Ovary (tissue), 9 donors: ENCODE results near the gene PRICKLE1. TPM values are rescaled to one million over a fixed set of nuclear protein-coding genes. Genes with fewer than 3 reads are reported as not detected.

Source experiments
- DNase-seq, 5 donors: peaks; one replicate each; pipeline ENCODE4 v3.0.0-alpha.2; 2019 to 2020
- H3K27ac ChIP-seq, 2 donors: fragments of 200-600 bp; one replicate each; pipeline versions ENCODE4 v1.5.1 to v1.8.0; 2019 to 2022
- H3K27me3 ChIP-seq: fragments of 200-600 bp; one replicate; pipeline ENCODE4 v1.8.0; 2022
- H3K36me3 ChIP-seq: fragments of 200-600 bp; sonication (generic); one replicate; pipeline ENCODE4 v1.5.1; 2019
- H3K4me1 ChIP-seq: one replicate; pipeline ENCODE4 v1.8.1; 2013; ENCODE audit warnings: mild to moderate bottlenecking, moderate library complexity; ENCODE audit not compliant: insufficient read depth
- H3K4me3 ChIP-seq: fragments of 200-600 bp; sonication (generic); one replicate; pipeline ENCODE4 v1.5.1; 2017
- H3K9me3 ChIP-seq, 2 donors: fragments of 200-600 bp in 1 of 2; sonication (generic) in 1 of 2; one replicate each; pipeline versions ENCODE4 v1.5.1 to v1.8.1; 2013 to 2019; ENCODE audit warnings: mild to moderate bottlenecking in 1 of 2, moderate library complexity in 1 of 2
- CTCF ChIP-seq, 3 donors: fragments of 450-650 bp in 2 of 3; fragments of 200-600 bp in 1 of 3; IDR thresholded peaks; one replicate each; pipeline versions ENCODE4 v1.5.1 to v1.8.0; 2016 to 2022; ENCODE audit warnings: antibody characterized with exemption in 3 of 3, mild to moderate bottlenecking in 1 of 3
- EP300 ChIP-seq: sonication (generic); formaldehyde crosslinking; IDR thresholded peaks from one replicate; pipeline ENCODE4 v1.6.1; 2017; ENCODE audit warnings: antibody characterized with exemption
- POLR2A ChIP-seq: fragments of 450-650 bp; IDR thresholded peaks from one replicate; pipeline ENCODE4 v1.6.1; 2017; ENCODE audit warnings: antibody characterized with exemption, mild to moderate bottlenecking, moderate library complexity
- WGBS, 3 donors: extraction: QIAGEN DNeasy Blood & Tissue Kit in 1 of 3; methylation state at CpG; one replicate each; pipeline versions ENCODE4 v1.1.5 to v1.1.7; 2013 to 2017; 5-methylcytosine and 5-hydroxymethylcytosine counted together
- intact Hi-C, 4 donors: fragments of 100-400 bp; cut with DNase I; formaldehyde crosslinking; loops; one replicate each; pipeline versions ENCODE4 v1.11.0 to v1.15.1; 2022 to 2023
- polyA plus RNA-seq, 2 donors: library from polyadenylated mRNA; stranded (reverse); fragments of 200-250 nt in 1 of 2; fragments of 350-450 nt in 1 of 2; fragmentation: Illumina TruSeq in 1 of 2; extraction: RNeasy Lipid Tissue Mini Kit (QIAGEN cat#74804) in 1 of 2; gene quantifications; one replicate each; pipeline ENCODE4 v1.2.3, GENCODE V29; 2013 to 2014
- total RNA-seq, 7 donors: library from RNA; depleted of rRNA in 2 of 7; stranded (reverse); fragments of >200 nt in 2 of 7; fragmentation: NEBNext Ultra II Directional in 3 of 7; extraction: Animal tissue kit (Norgen Biotek cat#: 25700) in 3 of 7; gene quantifications; one replicate each; pipeline versions ENCODE4 v1.1.0 to v1.2.4, GENCODE V29; 2016 to 2023
- donor health status: DM: no; HTN: no; CAD: no; lungs with moderate emphysema.
- donor health status: DM: no; HTN: no; CAD: no.
- donor health status: Bipolar disorder and iron deficiency.
- donor health status: DM: yes; HTN: yes; CAD: no.
- donor health status: DM: no; HTN: no; CAD: no.
- donor health status: DM: yes; HTN: yes; CAD: no.

PRICKLE1 gene
- total and polyA plus RNA-seq, 9 donors: 12.5 to 35.2 (median 22.5) TPM

- DNase-seq: no peak
- no peak for TF ChIP-seq EP300
- TF ChIP-seq CTCF (IDR thresholded peaks at IDR 0.05): no peak
- TF ChIP-seq POLR2A: no peak
- Histone ChIP-seq H3K36me3 (no peaks in the 10 kb centered on the region), H3K4me1 (peaks cover 10% of the 10 kb centered on the region), H3K27me3 (no peaks in the 10 kb centered on the region), H3K4me3 (no peak overlapping the region), H3K9me3 (no peaks in the 10 kb centered on the region), H3K27ac (no peak overlapping the region)
- intact Hi-C loops: loop anchor here (5.0 to 10.0 kb wide), 6 partner anchors 82 to 800 kb away; partner anchors contain the start of gene PRICKLE1 (in 2 of the 4)
- WGBS, 3 donors: 17 to 29% (median 28%) methylated on average over 3 of the region's 3 CpGs
Measured at GRCh38 chr12:42484996-42485395, 104.5 kb downstream of the PRICKLE1 start.

- intact Hi-C loops: loop anchor here (5.0 to 10.0 kb wide), 6 partner anchors 84 to 801 kb away; partner anchors contain the start of gene PRICKLE1 (in 2 of the 4)
- H3K36me3 ChIP-seq: no peaks in the 10 kb centered on the region
- DNase-seq: peak in 4 of 5 donors; percentile 61 to 78 (median 66)
- peaks cover 10% of the 10 kb centered on the region for H3K4me1 ChIP-seq
- 0 to 1% methylated on average over 25 to 30 of the region's 30 CpGs; no CpG with 5 or more reads in 1 of the 3 donors for WGBS, 3 donors
- peak overlapping the region; percentile 83 for H3K4me3 ChIP-seq
- no peaks in the 10 kb centered on the region for H3K27me3 ChIP-seq
- no peak for TF ChIP-seq EP300
- TF ChIP-seq CTCF (IDR thresholded peaks at IDR 0.05): no peak
- peak; percentile 24 for TF ChIP-seq POLR2A
- peak overlapping the region; percentile 94 to 97 for H3K27ac ChIP-seq
- no peaks in the 10 kb centered on the region for H3K9me3 ChIP-seq
Measured at GRCh38 chr12:42483521-42483790, 106.1 kb downstream of the PRICKLE1 start.

GRCh38 chr12:42482748-42483520 lies 106.6 kb downstream of the PRICKLE1 start:
- peak; percentile 91 to 92 (median 92) for TF ChIP-seq CTCF (IDR thresholded peaks at IDR 0.05)
- TF ChIP-seq POLR2A: peak; percentile 18
- TF ChIP-seq EP300: no peak
- intact Hi-C loops: loop anchor here (5.0 to 10.0 kb wide), 6 partner anchors 84 to 802 kb away; partner anchors contain the start of gene PRICKLE1 (in 2 of the 4)
- peaks cover 10% of the 10 kb centered on the region for H3K4me1 ChIP-seq
- 0% methylated on average over 75 to 83 of the region's 83 CpGs for WGBS, 3 donors
- H3K27ac ChIP-seq: peak overlapping the region; percentile 94 to 97
- H3K36me3 ChIP-seq: no peaks in the 10 kb centered on the region
- H3K9me3 ChIP-seq: no peaks in the 10 kb centered on the region
- H3K4me3 ChIP-seq: peak overlapping the region; percentile 83
- no peaks in the 10 kb centered on the region for H3K27me3 ChIP-seq
- peak; percentile 78 to 91 (median 86) for DNase-seq

- TF ChIP-seq CTCF (IDR thresholded peaks at IDR 0.05) (no peak), POLR2A (no peak), EP300 (no peak)
- WGBS, 3 donors: 14 to 17% (median 14%) methylated on average over 18 of the region's 18 CpGs
- Histone ChIP-seq H3K36me3 (no peaks in the 10 kb centered on the region), H3K4me1 (peaks cover 10% of the 10 kb centered on the region), H3K27ac (peak overlapping the region; percentile 94 to 97), H3K27me3 (no peaks in the 10 kb centered on the region), H3K9me3 (no peaks in the 10 kb centered on the region), H3K4me3 (peak overlapping the region; percentile 83)
- intact Hi-C loops: loop anchor here (5.0 to 10.0 kb wide), 6 partner anchors 85 to 803 kb away; partner anchors contain the start of gene PRICKLE1 (in 2 of the 4)
- peak; percentile 50 to 77 (median 57) for DNase-seq
Measured at GRCh38 chr12:42482041-42482747, 107.4 kb downstream of the PRICKLE1 start.
